Endothelial cell of umbilical vein (primary cell): ENCODE results near the gene TK1. TPM values are rescaled to one million over a fixed set of nuclear protein-coding genes. Genes with fewer than 3 reads are reported as not detected.

Source experiments
- Bru-seq: library from RNA; stranded (reverse); fragments of 400-500 nt; gene quantifications from one replicate; lab custom pipeline; 2021; lab: Mats Ljungman, UMichigan
- BruChase-seq, 2 experiments: library from RNA; stranded (reverse); fragments of 400-500 nt; gene quantifications; one replicate each; lab custom pipeline; 2021; lab: Mats Ljungman, UMichigan
- BruUV-seq: library from RNA; stranded (reverse); fragments of 400-500 nt; replicated peaks from 2 replicates; lab custom pipeline; 2021; lab: Mats Ljungman, UMichigan
- CTCF ChIA-PET: fragments of 300-600, 350-600 bp; sonication (Branson Sonifier 250); formaldehyde crosslinking; loops from one replicate; lab custom pipeline; 2021; ENCODE audit warnings: antibody characterized with exemption, inconsistent platforms; lab: Charles Lee
- POLR2A ChIA-PET: fragments of 300-600, 350-600 bp; sonication (Branson Sonifier 250); formaldehyde crosslinking; loops from one replicate; lab custom pipeline; 2021; ENCODE audit warnings: antibody characterized with exemption, inconsistent platforms; lab: Charles Lee
- DNase-seq: peaks from one replicate; pipeline ENCODE4 v3.0.0-alpha.2; 2011; ENCODE audit warnings: low read depth, low spot score
- FAIRE-seq: peaks from 2 replicates; lab custom pipeline; 2011; peaks lifted over from hg19 to GRCh38; lab: Jason Lieb, UNC
- H2AFZ ChIP-seq: 2 replicates; pipeline ENCODE4 v1.6.0; 2012; ENCODE audit warnings: low read depth, low read length, control low read depth, inconsistent platforms
- H3K27ac ChIP-seq: 2 replicates; pipeline ENCODE4 v1.5.1; 2011; ENCODE audit warnings: low read depth, mild to moderate bottlenecking, control low read depth, low read length, moderate library complexity; ENCODE audit not compliant: insufficient read depth
- H3K27me3 ChIP-seq, 2 experiments: 2 replicates each; pipeline versions ENCODE4 v1.6.0 to v1.6.1; 2011; ENCODE audit warnings: low read length in 2 of 2, mixed read lengths in 1 of 2; ENCODE audit not compliant: control insufficient read depth in 2 of 2, insufficient read depth in 2 of 2
- H3K36me3 ChIP-seq, 2 experiments: 2 replicates in 1 of 2; 3 replicates in 1 of 2; pipeline ENCODE4 v1.5.1; 2011; ENCODE audit warnings: low read length in 2 of 2, mild to moderate bottlenecking in 1 of 2, moderate library complexity in 1 of 2; ENCODE audit not compliant: control insufficient read depth in 2 of 2, insufficient read depth in 2 of 2; ENCODE audit errors: extremely low read depth in 1 of 2
- H3K4me1 ChIP-seq: 3 replicates; pipeline ENCODE4 v1.5.1; 2011; ENCODE audit warnings: mild to moderate bottlenecking, low read length; ENCODE audit not compliant: control insufficient read depth, insufficient read depth; ENCODE audit errors: extremely low read depth
- H3K4me2 ChIP-seq: 2 replicates; pipeline ENCODE4 v1.6.1; 2011; ENCODE audit warnings: low read length, control low read depth, mixed read lengths; ENCODE audit not compliant: insufficient read depth
- H3K4me3 ChIP-seq, 3 experiments: fragments of 200-600 bp in 1 of 3; sonication (generic), shearing (Covaris generic) in 1 of 3; replicated peaks in 1 of 3; 2 replicates each; pipeline ENCODE4 v1.5.1; 2011 to 2016; ENCODE audit warnings: control low read depth in 3 of 3, low read length in 3 of 3, mild to moderate bottlenecking in 2 of 3, inconsistent platforms in 1 of 3, low read depth in 1 of 3, moderate library complexity in 1 of 3; ENCODE audit not compliant: insufficient read depth in 1 of 3
- H3K79me2 ChIP-seq: 2 replicates; pipeline ENCODE4 v1.6.0; 2012; ENCODE audit warnings: low read length, inconsistent platforms; ENCODE audit not compliant: control insufficient read depth, insufficient read depth
- H3K9ac ChIP-seq: replicated peaks from 2 replicates; pipeline ENCODE3; 2011; ENCODE audit warnings: low read length, control low read depth; ENCODE audit not compliant: insufficient read depth; ENCODE audit errors: extremely low read depth
- H3K9me1 ChIP-seq: replicated peaks from 3 replicates; pipeline ENCODE4 v1.6.0; 2011; ENCODE audit warnings: mild to moderate bottlenecking, low read length; ENCODE audit not compliant: control insufficient read depth, insufficient read depth; ENCODE audit errors: extremely low read depth
- H3K9me3 ChIP-seq: replicated peaks from 2 replicates; pipeline ENCODE4 v1.5.1; 2012; ENCODE audit warnings: low read length, inconsistent platforms; ENCODE audit not compliant: control insufficient read depth, insufficient read depth
- H4K20me1 ChIP-seq: replicated peaks from 2 replicates; pipeline ENCODE3; 2011; ENCODE audit warnings: mild to moderate bottlenecking, low read length; ENCODE audit not compliant: control insufficient read depth, insufficient read depth; ENCODE audit errors: extremely low read depth
- CTCF ChIP-seq, 2 donors: IDR thresholded peaks; 1 replicate in 1 of 2; 2 replicates in 1 of 2; pipeline ENCODE4 v1.5.1; 2011; ENCODE audit warnings: low read length in 2 of 2, mild to moderate bottlenecking in 2 of 2, moderate library complexity in 2 of 2, control low read depth in 1 of 2, inconsistent platforms in 1 of 2, low read depth in 1 of 2; ENCODE audit not compliant: insufficient read depth in 1 of 2; ENCODE audit errors: extremely low read depth in 1 of 2
- EZH2 ChIP-seq: IDR thresholded peaks from 2 replicates; pipeline ENCODE4 v1.6.1; 2012; ENCODE audit warnings: borderline replicate concordance, low read depth, mild to moderate bottlenecking, moderate library complexity, low read length, inconsistent platforms; ENCODE audit not compliant: severe bottlenecking
- FOS ChIP-seq: IDR thresholded peaks from 2 replicates; pipeline ENCODE4 v1.6.1; 2011; ENCODE audit warnings: mild to moderate bottlenecking, low read length, moderate library complexity, borderline replicate concordance; ENCODE audit not compliant: insufficient read depth
- MAX ChIP-seq: IDR thresholded peaks from 2 replicates; pipeline ENCODE4 v1.6.1; 2011; ENCODE audit not compliant: insufficient read depth, insufficient read length
- MYC ChIP-seq: IDR thresholded peaks from one replicate; pipeline ENCODE4 v1.6.1; 2011; ENCODE audit warnings: mild to moderate bottlenecking, low read depth, low read length
- POLR2A ChIP-seq: IDR thresholded peaks from 2 replicates; pipeline ENCODE4 v1.6.1; 2012; ENCODE audit warnings: low read depth, mild to moderate bottlenecking, control low read depth, low read length
- POLR2AphosphoS5 ChIP-seq: IDR thresholded peaks from 2 replicates; pipeline ENCODE4 v1.6.1; 2012; ENCODE audit warnings: low read depth, mild to moderate bottlenecking, control low read depth, low read length, moderate library complexity; ENCODE audit not compliant: insufficient read depth
- dilution Hi-C: fragments of 300-500 bp; cut with MboI; formaldehyde crosslinking; loops from one replicate; pipeline ENCODE4 v1.15.0; 2019; ENCODE audit warnings: low sequenced_read_pairs; ENCODE audit not compliant: extremely low pct_ligation_motif_present
- intact Hi-C: fragments of 100-400 bp; cut with micrococcal nuclease; formaldehyde crosslinking; loops from one replicate; pipeline ENCODE4 v1.10.0; 2022
- long read RNA-seq: library from polyadenylated mRNA; stranded (forward); transcript quantifications from one replicate; pipeline ENCODE4 v2.0.0, GENCODE V29; 2021
- polyA minus RNA-seq, 3 experiments: library from RNA; depleted of rRNA, polyadenylated mRNA; stranded (reverse); fragments of >200 nt; gene quantifications; 1 replicate in 1 of 3; 2 replicates in 2 of 3; pipeline ENCODE4 v1.2.3, GENCODE V29; 2011
- polyA plus RNA-seq, 4 experiments: library from polyadenylated mRNA; depleted of rRNA in 3 of 4; stranded (reverse) in 3 of 4; unstranded in 1 of 4; fragments of >200 nt; gene quantifications; 2 replicates each; pipeline versions ENCODE4 v1.2.1 to v1.2.3, GENCODE V29; 2011 to 2012; ENCODE audit warnings: missing spikeins in 1 of 4
- total RNA-seq: library from RNA; stranded (reverse); gene quantifications from 2 replicates; pipeline ENCODE4 v1.2.3, GENCODE V29; 2021

The TK1 gene
- total RNA-seq (110 and 111 TPM in 2 replicates), polyA plus RNA-seq (159 and 174 TPM in 2 replicates), polyA minus RNA-seq (65.8 and 76.3 TPM in 2 replicates), Bru-seq, nascent RNA (percentile 76 among the genes with signal in this experiment), BruChase-seq, experiment 1, labeled RNA remaining after a 6-hour chase (percentile 72 among the genes with signal in this experiment), BruChase-seq, experiment 2, labeled RNA remaining after a 2-hour chase (percentile 56 among the genes with signal in this experiment)
- polyA plus RNA-seq (2011; cell fraction: cytosol; rRNA removed): 132 and 151 TPM in 2 replicates
- 73.7 and 83.5 TPM in 2 replicates for polyA plus RNA-seq (2011; cell fraction: nucleus; rRNA removed)
- polyA plus RNA-seq (2012): 55.8 and 72.4 TPM in 2 replicates
- polyA minus RNA-seq (2011; cell fraction: cytosol; rRNA and poly(A)+ RNA removed): 114 TPM
- 23.5 and 26.9 TPM in 2 replicates for polyA minus RNA-seq (2011; cell fraction: nucleus; rRNA and poly(A)+ RNA removed)
- long read RNA-seq, transcript TK1-201 (7 exons, 1,628 nt): major isoform, 640 of 709 reads
- long read RNA-seq, transcript TK1-205 (7 exons, 642 nt): minor isoform, 5 of 709 reads
- long read RNA-seq, transcript TK1-203 (6 exons, 1,681 nt): minor isoform, 25 of 709 reads
- long read RNA-seq, partial matches to known transcripts: 13 of 709 reads
- long read RNA-seq, other reads (novel, unspliced or antisense): 25 of 709 reads

- Histone ChIP-seq H3K4me1 (peaks cover 11% of the 10 kb centered on the region), H3K4me2 (peak within 1 kb of the TSS; percentile 86), H3K9ac (peak within 1 kb of the TSS; percentile 72), H3K79me2 (peaks cover 19% of the 10 kb centered on the region), H3K9me3 (no peaks in the 10 kb centered on the region), H4K20me1 (no peaks in the 10 kb centered on the region), H3K9me1 (no peaks in the 10 kb centered on the region), H3K27me3 (no peaks in the 10 kb centered on the region), H3K36me3 (peaks cover 0 to 3% of the 10 kb centered on the region in 2 experiments), H2AFZ (peak within 1 kb of the TSS; percentile 94), H3K4me3 (peak within 1 kb of the TSS; percentile 58 to 69 (median 68)), H3K27ac (peak within 1 kb of the TSS; percentile 50)
- ChIA-PET POLR2A (interaction anchor here (0.6 to 1.7 kb wide), 5 partner anchors 11 to 92 kb away, joined by 3 to 5 read pairs (median 3); no protein-coding TSS in a partner anchor), CTCF (interaction anchor here (0.6 to 3.3 kb wide), 8 partner anchors 9 to 235 kb away, joined by 3 to 24 read pairs (median 4); no protein-coding TSS in a partner anchor)
- dilution Hi-C loops: no loop called here
- intact Hi-C loops: loop anchor here (1.0 to 5.0 kb wide), 5 partner anchors 27 to 355 kb away; partner anchors contain the start of genes BIRC5 and TNRC6C
- DNase-seq: peak; percentile 98
- TF ChIP-seq CTCF (IDR thresholded peaks at IDR 0.05; ENCODE audit: extremely low read depth in 1 of 2, insufficient read depth in 1 of 2, low read depth in 1 of 2, low read length in 2 of 2): peak; percentile 77 to 90
- peak; percentile 51 for TF ChIP-seq MYC
- no peak for TF ChIP-seq EZH2
- peak; percentile 71 for TF ChIP-seq POLR2AphosphoS5
- no peak for TF ChIP-seq FOS
- TF ChIP-seq POLR2A: peak; percentile 91
- peak; percentile 66 for TF ChIP-seq MAX
- FAIRE-seq: peak; percentile 100
- no TSS peak for BruUV-seq
Measured at GRCh38 chr17:78186692-78187595, at the start of gene TK1, which contains the start of gene AFMID. TK1 (minus strand) TSS chr17:78187052; CDS start chr17:78186994, 58 bp downstream. AFMID (plus strand) TSS chr17:78187362; CDS start chr17:78187371, 9 bp downstream.
